DMS114 treated with DMSO at 0.1 percent for 48 hours (cell line): ENCODE data around the gene ASF1B.

Experiments used
- DNase-seq: peaks from one replicate; lab custom pipeline; 2025; ENCODE audit not compliant: unreplicated experiment; lab: John Stamatoyannopoulos, UW

ASF1B gene

GRCh38 chr19:14111486-14111885 lies 24.9 kb downstream of the ASF1B start:
- no peak for DNase-seq

GRCh38 chr19:14110650-14111049 lies 25.7 kb downstream of the ASF1B start:
- DNase-seq: no peak

- no peak for DNase-seq
These were observed 28.6 kb downstream of the ASF1B start for GRCh38 chr19:14107581-14108461.

- no peak for DNase-seq
These were observed 29.5 kb downstream of the ASF1B start for GRCh38 chr19:14106840-14107239.

GRCh38 chr19:14105680-14106079 lies 30.7 kb downstream of the ASF1B start:
- no peak for DNase-seq

GRCh38 chr19:14103310-14103709 lies 33.1 kb downstream of the ASF1B start:
- no peak for DNase-seq

- no peak for DNase-seq
These were observed 33.6 kb downstream of the ASF1B start for GRCh38 chr19:14102756-14103155.

GRCh38 chr19:14102102-14102696 lies 34.2 kb downstream of the ASF1B start:
- DNase-seq: no peak

- no peak for DNase-seq
These were observed 35.3 kb downstream of the ASF1B start for GRCh38 chr19:14101003-14101545.

GRCh38 chr19:14097532-14098151 lies 38.7 kb downstream of the ASF1B start:
- DNase-seq: no peak

- no peak for DNase-seq
These were observed 40.0 kb downstream of the ASF1B start for GRCh38 chr19:14096272-14096992.

- DNase-seq: no peak
These were observed 41.5 kb downstream of the ASF1B start for GRCh38 chr19:14094854-14095253.

- DNase-seq: no peak
These were observed 43.1 kb downstream of the ASF1B start for GRCh38 chr19:14093117-14093823.

GRCh38 chr19:14091813-14092462 lies 44.5 kb downstream of the ASF1B start:
- DNase-seq: no peak

- DNase-seq: peak; percentile 42
These were observed 45.1 kb downstream of the ASF1B start for GRCh38 chr19:14091081-14091812.

- peak; percentile 47 for DNase-seq
These were observed 45.8 kb downstream of the ASF1B start, which contains the start of gene SAMD1 for GRCh38 chr19:14090509-14091080. TSS of gene SAMD1 (minus strand) at chr19:14090751.

GRCh38 chr19:14089662-14090508 lies 46.5 kb downstream of the ASF1B start:
- no peak for DNase-seq

GRCh38 chr19:14089412-14089661 lies 47.1 kb downstream of the ASF1B start:
- no peak for DNase-seq
